OCI-LY3 (cell line): ENCODE results near the gene ELOVL7.

Experiments used
- EZH2phosphoT487 ChIP-seq: fragments of 200-600 bp; shearing (Covaris generic); IDR thresholded peaks from 2 replicates; pipeline ENCODE4 v1.6.1; 2018; ENCODE audit warnings: antibody characterized with exemption, mixed run types, low read depth
- TF ChIP-seq, protein P1 (sequence below): fragments of 200-600, 300-600 bp; sonication (generic); IDR thresholded peaks from 2 replicates; pipeline ENCODE4 v1.5.1; 2014; ENCODE audit warnings: antibody characterized with exemption, low read length, low read depth

DNA sequence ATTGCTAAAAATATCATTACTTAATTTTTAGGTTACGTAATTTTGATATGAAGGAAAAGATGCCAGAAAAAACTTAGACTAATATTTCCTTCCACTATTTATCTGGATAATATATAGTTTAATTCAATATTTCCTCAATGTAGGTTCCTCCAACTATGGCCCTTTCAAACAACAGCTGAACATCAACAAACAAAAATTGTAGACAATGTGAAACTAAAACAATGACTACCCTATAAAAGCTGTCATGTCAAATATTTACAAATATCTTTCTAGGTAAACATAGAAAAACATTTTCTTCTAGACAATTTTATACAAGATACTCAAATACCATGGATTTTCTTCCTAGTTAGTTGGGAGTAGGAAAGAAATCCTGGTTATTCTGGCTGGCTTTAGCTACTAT is 16.9 kb downstream of the ELOVL7 start:
- TF ChIP-seq, protein P1, sequence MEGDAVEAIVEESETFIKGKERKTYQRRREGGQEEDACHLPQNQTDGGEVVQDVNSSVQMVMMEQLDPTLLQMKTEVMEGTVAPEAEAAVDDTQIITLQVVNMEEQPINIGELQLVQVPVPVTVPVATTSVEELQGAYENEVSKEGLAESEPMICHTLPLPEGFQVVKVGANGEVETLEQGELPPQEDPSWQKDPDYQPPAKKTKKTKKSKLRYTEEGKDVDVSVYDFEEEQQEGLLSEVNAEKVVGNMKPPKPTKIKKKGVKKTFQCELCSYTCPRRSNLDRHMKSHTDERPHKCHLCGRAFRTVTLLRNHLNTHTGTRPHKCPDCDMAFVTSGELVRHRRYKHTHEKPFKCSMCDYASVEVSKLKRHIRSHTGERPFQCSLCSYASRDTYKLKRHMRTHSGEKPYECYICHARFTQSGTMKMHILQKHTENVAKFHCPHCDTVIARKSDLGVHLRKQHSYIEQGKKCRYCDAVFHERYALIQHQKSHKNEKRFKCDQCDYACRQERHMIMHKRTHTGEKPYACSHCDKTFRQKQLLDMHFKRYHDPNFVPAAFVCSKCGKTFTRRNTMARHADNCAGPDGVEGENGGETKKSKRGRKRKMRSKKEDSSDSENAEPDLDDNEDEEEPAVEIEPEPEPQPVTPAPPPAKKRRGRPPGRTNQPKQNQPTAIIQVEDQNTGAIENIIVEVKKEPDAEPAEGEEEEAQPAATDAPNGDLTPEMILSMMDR: no peak
- no peak for TF ChIP-seq EZH2phosphoT487
